Measurements from ENCODE around the gene SHCBP1L.

SHCBP1L gene

GRCh38 chr1:182930985-182931384, 22.0 kb downstream of the SHCBP1L start:
- Histone ChIP-seq H3K4me3 (ENCODE audit: low read depth in 1 of 2, low read length in 1 of 2) (no peak overlapping the region), H3K9me3 (no peaks in the 10 kb centered on the region), H3K36me3 (no peaks in the 10 kb centered on the region), H3K4me1 (ENCODE audit: control insufficient read depth in 1 of 2, insufficient read depth in 1 of 2, low read depth in 1 of 2, low read length in 1 of 2) (no peaks in the 10 kb centered on the region), H3K27ac (no peak overlapping the region), H3K27me3 (peaks cover 20% of the 10 kb centered on the region)
- no peak for TF ChIP-seq CTCF (IDR thresholded peaks at IDR 0.05)

GRCh38 chr1:182927693-182928433, 25.1 kb downstream of the SHCBP1L start:
- TF ChIP-seq CTCF (IDR thresholded peaks at IDR 0.05): no peak
- Histone ChIP-seq H3K27me3 (peaks cover 24% of the 10 kb centered on the region), H3K4me3 (ENCODE audit: low read depth in 1 of 2, low read length in 1 of 2) (no peak overlapping the region), H3K9me3 (no peaks in the 10 kb centered on the region), H3K4me1 (ENCODE audit: control insufficient read depth in 1 of 2, insufficient read depth in 1 of 2, low read depth in 1 of 2, low read length in 1 of 2) (no peaks in the 10 kb centered on the region), H3K27ac (no peak overlapping the region), H3K36me3 (no peaks in the 10 kb centered on the region)

- Histone ChIP-seq H3K4me3 (ENCODE audit: low read depth in 1 of 2, low read length in 1 of 2) (no peak overlapping the region), H3K27me3 (peaks cover 39% of the 10 kb centered on the region)
- TF ChIP-seq CTCF (IDR thresholded peaks at IDR 0.05): no peak
Observed at GRCh38 chr1:182925661-182926060, 27.3 kb downstream of the SHCBP1L start.

GRCh38 chr1:182917378-182917777, 35.6 kb downstream of the SHCBP1L start:
- no peak for TF ChIP-seq CTCF (IDR thresholded peaks at IDR 0.05)
- H3K27ac ChIP-seq: no peak overlapping the region
- H3K9me3 ChIP-seq: no peaks in the 10 kb centered on the region

More at GRCh38 chr1:182925661-182926060, 27.3 kb downstream of the SHCBP1L start:
- Histone ChIP-seq H3K36me3 (no peaks in the 10 kb centered on the region), H3K9me3 (no peaks in the 10 kb centered on the region), H3K4me1 (ENCODE audit: control insufficient read depth in 1 of 2, insufficient read depth in 1 of 2, low read depth in 1 of 2, low read length in 1 of 2) (no peaks in the 10 kb centered on the region), H3K27ac (no peak overlapping the region)

GRCh38 chr1:182913401-182913800, 39.6 kb downstream of the SHCBP1L start:
- TF ChIP-seq CTCF (IDR thresholded peaks at IDR 0.05): no peak
- Histone ChIP-seq H3K9me3 (no peaks in the 10 kb centered on the region), H3K36me3 (no peaks in the 10 kb centered on the region), H3K4me1 (ENCODE audit: control insufficient read depth in 1 of 2, insufficient read depth in 1 of 2, low read depth in 1 of 2, low read length in 1 of 2) (no peaks in the 10 kb centered on the region), H3K27ac (no peak overlapping the region), H3K27me3 (peaks cover 5% of the 10 kb centered on the region), H3K4me3 (ENCODE audit: low read depth in 1 of 2, low read length in 1 of 2) (no peak overlapping the region)

More at GRCh38 chr1:182917378-182917777, 35.6 kb downstream of the SHCBP1L start:
- no peaks in the 10 kb centered on the region for H3K36me3 ChIP-seq
- H3K4me3 ChIP-seq (ENCODE audit: low read depth in 1 of 2, low read length in 1 of 2): no peak overlapping the region
- peaks cover 13% of the 10 kb centered on the region for H3K27me3 ChIP-seq
- H3K4me1 ChIP-seq (ENCODE audit: control insufficient read depth in 1 of 2, insufficient read depth in 1 of 2, low read depth in 1 of 2, low read length in 1 of 2): no peaks in the 10 kb centered on the region
